HUES6 (cell line): ENCODE results near the gene MAP3K1.

ENCODE experiments used
- H3K27ac ChIP-seq: 2 replicates; pipeline ENCODE4 v1.7.0; 2013; ENCODE audit warnings: low read depth, mild to moderate bottlenecking, low read length, inconsistent platforms
- H3K27me3 ChIP-seq: 2 replicates; pipeline ENCODE4 v1.6.1; 2013; ENCODE audit warnings: low read length; ENCODE audit not compliant: control insufficient read depth, insufficient read depth
- H3K36me3 ChIP-seq: 2 replicates; pipeline ENCODE4 v1.6.1; 2013; ENCODE audit warnings: low read length; ENCODE audit not compliant: control insufficient read depth, insufficient read depth
- H3K4me1 ChIP-seq: 2 replicates; pipeline ENCODE4 v1.6.1; 2013; ENCODE audit warnings: low read length; ENCODE audit not compliant: control insufficient read depth, insufficient read depth
- H3K4me3 ChIP-seq: 2 replicates; pipeline ENCODE4 v1.5.1; 2013; ENCODE audit warnings: low read depth, low read length
- H3K9ac ChIP-seq: one replicate; pipeline ENCODE4 v1.6.1; 2013; ENCODE audit warnings: mild to moderate bottlenecking, low read length
- H3K9me3 ChIP-seq: 2 replicates; pipeline ENCODE4 v1.6.1; 2013; ENCODE audit warnings: low read depth, low read length; ENCODE audit not compliant: control insufficient read depth, insufficient read depth

MAP3K1 gene

DNA sequence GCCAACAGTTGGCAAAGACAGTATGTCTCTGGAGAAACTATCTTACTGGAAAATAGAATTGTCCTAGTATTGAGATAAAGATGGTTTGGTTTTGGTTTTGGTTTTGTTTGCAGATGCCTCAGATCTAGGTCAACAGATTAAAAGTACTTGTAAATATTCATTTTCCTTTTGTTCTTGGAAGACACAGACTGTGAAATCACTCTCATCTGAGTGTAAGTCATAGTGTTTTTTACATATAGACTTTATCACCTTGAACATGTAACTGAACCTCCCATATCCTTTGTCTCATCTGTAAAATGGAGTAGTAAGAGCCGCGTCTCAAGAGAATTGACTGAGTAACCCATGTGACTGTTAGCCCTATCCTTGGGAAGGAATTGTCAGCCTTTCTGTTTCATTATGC lies 34.3 kb downstream of the MAP3K1 start:
- Histone ChIP-seq H3K9me3 (peaks cover 2% of the 10 kb centered on the region; the same call in 1 of the 2 replicates), H3K27ac (no peak overlapping the region), H3K4me3 (no peak overlapping the region), H3K36me3 (no peaks in the 10 kb centered on the region), H3K27me3 (no peaks in the 10 kb centered on the region), H3K4me1 (peaks cover 32% of the 10 kb centered on the region), H3K9ac (no peak overlapping the region)

DNA sequence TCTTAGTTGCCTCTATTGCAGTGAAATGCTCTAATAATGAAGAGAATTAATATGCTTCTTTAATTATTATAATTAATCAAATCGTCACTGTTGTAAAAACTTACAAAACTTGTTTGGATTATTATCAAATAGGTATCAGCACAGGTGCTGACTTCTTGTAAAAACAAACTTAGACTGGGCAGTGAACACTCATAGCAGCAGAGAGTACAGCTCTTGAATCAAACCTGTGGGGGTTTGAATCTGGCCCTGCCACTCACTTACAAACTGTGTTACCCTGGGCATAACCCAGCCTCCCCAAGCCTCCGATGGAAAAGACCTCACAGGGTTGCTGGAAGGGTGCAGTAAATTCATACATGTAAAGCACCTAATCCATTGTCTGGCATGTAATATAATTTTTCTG lies 35.1 kb downstream of the MAP3K1 start:
- Histone ChIP-seq H3K27ac (no peak overlapping the region), H3K4me1 (peaks cover 27% of the 10 kb centered on the region), H3K27me3 (no peaks in the 10 kb centered on the region), H3K4me3 (no peak overlapping the region), H3K9ac (no peak overlapping the region), H3K9me3 (peaks cover 4% of the 10 kb centered on the region; the same call in 1 of the 2 replicates), H3K36me3 (no peaks in the 10 kb centered on the region)

DNA sequence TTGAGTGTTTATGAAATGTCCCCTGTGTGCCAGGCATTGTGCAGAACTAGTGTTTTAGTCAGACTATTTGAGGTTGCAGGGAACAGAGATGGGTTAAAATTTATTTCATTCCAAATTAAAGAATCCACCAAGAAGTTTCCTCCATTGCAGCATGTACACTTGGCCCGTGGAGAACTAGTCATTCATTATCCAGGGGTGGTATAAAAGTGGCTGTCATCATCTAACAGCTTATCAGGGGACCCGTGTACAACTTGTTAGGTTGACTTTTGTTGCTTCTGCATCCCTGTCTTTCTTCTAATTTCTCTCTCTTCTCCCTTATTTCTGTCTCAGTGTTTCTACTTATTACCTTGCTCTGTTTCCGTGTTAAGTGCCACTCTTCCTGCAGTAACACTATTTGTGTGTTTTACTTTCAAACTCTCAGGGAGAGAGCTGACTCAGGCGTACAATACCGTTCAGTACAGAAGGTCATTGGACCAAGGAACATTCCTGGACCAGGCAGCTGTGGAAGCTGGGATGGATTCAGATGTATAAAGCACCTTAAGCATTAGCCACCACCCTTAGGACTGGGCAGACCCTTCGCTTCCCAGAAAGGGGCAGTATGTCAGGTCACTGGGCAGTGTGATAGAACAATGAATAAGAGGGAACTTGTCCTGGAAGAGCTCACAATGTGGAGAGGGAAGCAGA lies 36.1 kb downstream of the MAP3K1 start:
- Histone ChIP-seq H3K4me1 (peaks cover 22% of the 10 kb centered on the region), H3K9me3 (peaks cover 4% of the 10 kb centered on the region; the same call in 1 of the 2 replicates), H3K4me3 (no peak overlapping the region), H3K9ac (no peak overlapping the region), H3K27ac (no peak overlapping the region), H3K36me3 (no peaks in the 10 kb centered on the region), H3K27me3 (no peaks in the 10 kb centered on the region)

DNA sequence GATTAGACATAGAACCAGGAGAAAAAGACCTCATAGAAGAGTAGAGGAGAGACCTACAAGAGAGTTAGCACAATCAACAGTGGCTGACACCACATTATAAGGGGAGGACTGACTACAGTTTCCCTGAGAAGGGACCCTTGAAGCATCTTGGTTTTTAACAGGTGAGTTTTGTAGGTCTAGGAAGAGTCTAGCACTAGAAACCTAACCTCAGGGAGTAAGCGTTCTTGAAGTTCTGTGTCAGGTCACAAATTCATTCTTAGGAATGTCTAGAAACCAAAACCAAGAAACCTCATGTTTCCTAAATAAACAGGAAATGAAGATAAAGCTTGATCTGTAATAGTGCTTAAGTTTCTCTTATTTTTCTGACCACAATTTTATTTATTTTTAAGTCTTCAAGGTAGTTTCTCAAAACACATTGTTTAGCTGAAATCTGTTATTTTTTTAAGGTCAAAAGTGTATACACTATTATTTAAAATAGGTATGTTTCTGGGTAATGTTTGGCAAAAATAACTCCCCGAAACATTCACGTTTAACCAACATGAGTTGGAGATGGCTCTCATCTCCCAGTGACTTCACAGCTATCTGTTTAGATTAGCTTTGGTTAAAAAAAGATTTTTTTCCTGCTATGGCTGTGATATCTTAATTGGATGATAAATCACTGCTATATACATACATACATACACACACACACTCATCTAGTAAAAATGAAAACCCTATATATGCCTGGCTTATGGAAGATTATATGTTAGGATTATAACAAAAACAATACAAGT lies 37.1 kb downstream of the MAP3K1 start:
- no peak overlapping the region for H3K9ac ChIP-seq
- H3K36me3 ChIP-seq, result no peaks in the 10 kb centered on the region
- H3K27me3 ChIP-seq, result no peaks in the 10 kb centered on the region
- H3K27ac ChIP-seq, result no peak overlapping the region
- H3K4me3 ChIP-seq, result no peak overlapping the region
- H3K4me1 ChIP-seq, result peaks cover 19% of the 10 kb centered on the region
- H3K9me3 ChIP-seq, result peaks cover 4% of the 10 kb centered on the region; the same call in 1 of the 2 replicates

DNA sequence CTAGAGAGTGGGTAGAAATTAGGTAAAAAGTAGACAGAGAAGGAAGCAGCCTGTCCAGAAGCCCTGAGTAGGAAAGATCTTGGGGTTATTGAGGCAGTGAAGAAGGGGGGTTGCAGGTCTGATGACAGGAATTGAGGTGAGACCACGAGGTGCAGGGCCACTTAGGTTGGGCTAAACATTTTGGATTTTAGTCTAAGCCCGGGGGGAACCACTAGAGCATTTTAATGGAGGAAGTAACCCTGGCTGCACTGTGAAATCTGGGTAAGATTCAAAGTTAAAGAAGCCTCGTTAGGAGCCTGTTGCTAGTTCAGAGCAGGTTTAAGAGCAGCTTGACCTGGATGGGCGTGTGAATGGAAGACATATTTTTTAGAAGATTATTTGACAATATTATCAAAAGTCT lies 38.3 kb downstream of the MAP3K1 start:
- Histone ChIP-seq H3K27ac (no peak overlapping the region), H3K27me3 (no peaks in the 10 kb centered on the region), H3K36me3 (no peaks in the 10 kb centered on the region), H3K4me1 (peaks cover 12% of the 10 kb centered on the region), H3K9me3 (peaks cover 4% of the 10 kb centered on the region; the same call in 1 of the 2 replicates), H3K4me3 (no peak overlapping the region), H3K9ac (no peak overlapping the region)

DNA sequence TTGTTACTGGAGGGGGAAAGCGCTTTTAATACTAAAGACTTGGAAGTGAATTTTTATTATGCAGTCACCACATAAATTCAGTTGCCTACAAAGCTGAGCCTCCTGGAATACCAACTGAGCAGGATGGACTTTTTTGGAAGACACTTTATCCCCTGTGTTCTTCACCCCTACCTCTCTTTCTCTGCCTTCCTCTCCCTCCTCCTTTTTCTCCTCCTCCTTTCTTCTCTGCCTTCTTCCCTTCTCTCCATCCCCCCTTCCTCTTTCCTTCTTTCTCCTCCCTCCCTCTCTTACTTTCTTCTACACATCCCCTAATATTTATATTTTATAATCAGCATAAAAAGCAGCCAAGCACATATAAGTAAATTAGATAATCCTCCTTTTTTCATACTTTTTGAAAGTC lies 39.6 kb downstream of the MAP3K1 start:
- Histone ChIP-seq H3K27me3 (no peaks in the 10 kb centered on the region), H3K27ac (no peak overlapping the region), H3K36me3 (peaks cover 5% of the 10 kb centered on the region), H3K4me1 (peaks cover under 1% of the 10 kb centered on the region; the same call in 1 of the 2 replicates), H3K4me3 (no peak overlapping the region), H3K9ac (no peak overlapping the region), H3K9me3 (peaks cover 4% of the 10 kb centered on the region; the same call in 1 of the 2 replicates)

DNA sequence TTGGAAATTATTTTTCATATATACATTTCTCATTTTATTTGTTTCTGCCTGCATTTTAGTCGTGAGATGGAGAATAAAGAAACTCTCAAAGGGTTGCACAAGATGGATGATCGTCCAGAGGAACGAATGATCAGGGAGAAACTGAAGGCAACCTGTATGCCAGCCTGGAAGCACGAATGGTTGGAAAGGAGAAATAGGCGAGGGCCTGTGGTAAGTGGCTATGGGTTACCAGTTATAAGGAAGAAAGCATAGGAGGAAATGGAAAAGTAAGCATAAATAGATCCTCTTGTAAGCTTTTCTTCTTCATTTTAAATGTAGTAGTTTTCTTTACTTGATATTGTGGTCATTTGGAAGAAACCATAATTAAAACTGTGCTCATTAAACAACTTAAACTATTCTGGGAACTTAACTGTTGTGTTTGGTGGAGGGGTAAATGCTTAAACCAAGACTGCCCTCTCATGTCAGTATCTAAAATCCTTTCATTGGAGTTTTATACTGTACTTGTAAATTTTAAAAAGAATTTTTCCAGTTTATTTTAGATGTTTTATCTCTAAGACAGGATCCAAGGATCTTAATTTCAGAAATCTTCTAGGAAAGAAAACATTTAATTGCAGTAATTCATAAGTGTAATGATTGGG lies 41.3 kb downstream of the MAP3K1 start:
- peaks cover 18% of the 10 kb centered on the region for H3K36me3 ChIP-seq
- no peak overlapping the region for H3K4me3 ChIP-seq
- no peak overlapping the region for H3K27ac ChIP-seq
- H3K4me1 ChIP-seq, result no peaks in the 10 kb centered on the region
- peaks cover 4% of the 10 kb centered on the region; the same call in 1 of the 2 replicates for H3K9me3 ChIP-seq
- no peaks in the 10 kb centered on the region for H3K27me3 ChIP-seq
- no peak overlapping the region for H3K9ac ChIP-seq

DNA sequence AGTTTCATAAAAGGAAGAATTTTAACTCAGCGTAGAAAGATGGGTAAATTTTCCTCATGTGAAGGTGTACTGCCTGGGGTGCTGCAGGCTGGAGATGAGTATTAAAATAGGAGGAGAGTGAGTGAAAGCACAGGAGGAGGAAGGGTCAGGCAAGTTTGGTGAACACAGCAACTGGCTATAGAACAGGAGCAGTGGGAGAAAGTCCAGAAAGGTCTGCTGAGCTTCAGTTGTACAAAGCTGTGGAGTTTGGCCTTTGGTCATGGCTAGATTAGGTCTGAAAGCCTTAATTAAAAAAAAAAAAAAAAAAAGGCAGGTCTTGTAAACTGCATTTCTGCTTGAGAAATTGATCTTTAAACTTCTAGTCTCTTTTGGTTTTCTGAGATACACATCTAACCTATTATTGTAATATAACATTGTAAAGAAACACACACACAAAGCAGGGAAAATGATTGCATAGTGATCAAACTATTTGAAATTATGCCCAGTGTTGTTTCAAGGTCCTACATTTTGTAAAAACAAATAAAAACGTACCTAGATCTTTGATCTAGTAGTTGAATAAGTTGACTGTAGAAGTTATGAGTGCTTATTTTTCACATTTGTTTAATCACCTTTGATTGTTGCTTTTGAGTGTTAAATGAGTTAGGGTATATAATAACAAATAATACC lies 43.6 kb downstream of the MAP3K1 start:
- no peaks in the 10 kb centered on the region for H3K4me1 ChIP-seq
- H3K27me3 ChIP-seq, result no peaks in the 10 kb centered on the region
- H3K9me3 ChIP-seq, result peaks cover 4% of the 10 kb centered on the region; the same call in 1 of the 2 replicates
- no peak overlapping the region for H3K4me3 ChIP-seq
- no peak overlapping the region for H3K27ac ChIP-seq
- no peak overlapping the region for H3K9ac ChIP-seq
- H3K36me3 ChIP-seq, result peaks cover 31% of the 10 kb centered on the region

DNA sequence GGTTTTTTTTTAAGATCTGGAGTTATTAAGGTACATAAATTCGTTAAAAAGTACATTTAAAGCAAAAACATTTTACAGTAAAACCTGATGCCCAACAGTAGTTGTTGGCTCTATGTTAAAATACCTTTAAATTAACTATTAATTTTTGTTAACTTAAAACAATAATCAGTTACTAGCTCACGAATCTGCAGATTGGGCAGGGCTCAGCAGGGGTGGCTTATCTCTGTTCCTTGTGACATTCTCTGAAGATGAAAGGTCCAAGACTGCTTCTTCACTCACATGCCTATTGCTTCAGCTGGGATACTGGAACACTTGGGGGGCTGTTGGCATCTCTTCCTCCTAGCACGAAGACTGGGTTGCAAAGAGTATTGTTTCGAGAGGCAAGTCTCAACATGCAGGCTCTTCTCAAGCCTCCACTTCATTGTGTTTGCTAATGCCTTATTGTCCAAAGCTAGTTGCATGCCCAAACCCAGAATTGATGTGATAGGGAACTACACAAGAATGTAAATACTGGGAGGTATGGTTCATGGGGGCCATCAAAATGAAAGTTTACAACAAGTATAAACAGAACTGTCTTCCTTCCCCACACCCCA lies 46.6 kb downstream of the MAP3K1 start:
- H3K4me1 ChIP-seq, result no peaks in the 10 kb centered on the region
- no peak overlapping the region for H3K27ac ChIP-seq
- no peak overlapping the region for H3K4me3 ChIP-seq
- H3K9me3 ChIP-seq, result no peaks in the 10 kb centered on the region
- H3K9ac ChIP-seq, result no peak overlapping the region
- peaks cover 45% of the 10 kb centered on the region for H3K36me3 ChIP-seq
- no peaks in the 10 kb centered on the region for H3K27me3 ChIP-seq

DNA sequence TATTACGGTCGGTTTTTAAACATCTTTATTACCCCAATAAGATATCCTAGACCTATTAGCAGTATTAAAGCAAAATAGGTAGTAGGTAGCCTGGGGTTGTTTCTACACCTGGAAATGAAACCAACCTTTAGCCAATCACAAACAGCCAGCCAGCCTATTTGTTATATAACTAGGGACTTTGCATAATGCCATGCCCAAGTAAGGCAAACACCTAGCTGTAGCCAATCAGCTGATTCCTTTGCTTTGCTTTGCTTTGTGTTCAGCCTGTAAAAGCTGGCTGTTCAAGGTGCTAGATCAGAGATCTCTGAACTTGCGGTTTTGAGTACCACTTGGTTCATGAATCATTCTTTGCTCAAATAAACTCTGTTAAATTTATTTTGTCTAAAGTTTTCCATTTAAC lies 47.6 kb downstream of the MAP3K1 start:
- Histone ChIP-seq H3K4me1 (no peaks in the 10 kb centered on the region), H3K9me3 (no peaks in the 10 kb centered on the region), H3K27me3 (no peaks in the 10 kb centered on the region), H3K36me3 (peaks cover 45% of the 10 kb centered on the region), H3K4me3 (no peak overlapping the region), H3K9ac (no peak overlapping the region), H3K27ac (no peak overlapping the region)
